ENCODE measurements around the gene PCNX4.
"Not testable (repeated sequence)": the region's sequence is repeated elsewhere in the genome, so short reads cannot be mapped to it uniquely, and the experiment has no call there.

PCNX4 gene

GRCh38 chr14:60091550-60092525, at the start of gene PCNX4:
Gene PCNX4 (plus strand): TSS chr14:60091923. CDS start chr14:60107639, 15,716 bp downstream.
- peak; percentile 98 for DNase-seq

DNA sequence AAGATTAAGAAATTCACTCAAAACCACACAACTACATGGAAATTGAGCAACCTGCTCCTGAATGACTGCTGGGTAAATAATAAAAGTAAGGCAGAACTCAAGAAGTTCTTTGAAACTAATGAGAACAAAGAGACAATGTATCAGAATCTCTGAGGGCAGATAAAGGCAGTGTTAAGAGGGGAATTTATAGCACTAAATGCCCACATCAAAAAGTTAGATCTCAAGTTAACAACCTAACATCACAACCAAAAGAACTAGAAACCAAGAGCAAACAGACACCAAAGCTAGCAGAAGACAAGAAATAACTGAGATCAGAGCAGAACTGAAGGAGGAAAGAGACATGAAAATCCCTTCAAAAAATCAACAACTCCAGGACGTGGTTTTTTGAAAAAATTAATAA, 43.7 kb upstream of the PCNX4 start:
- not testable (repeated sequence) for DNase-seq

GRCh38 chr14:60051721-60052221, 40.0 kb upstream of the PCNX4 start:
- DNase-seq = no peak

DNA sequence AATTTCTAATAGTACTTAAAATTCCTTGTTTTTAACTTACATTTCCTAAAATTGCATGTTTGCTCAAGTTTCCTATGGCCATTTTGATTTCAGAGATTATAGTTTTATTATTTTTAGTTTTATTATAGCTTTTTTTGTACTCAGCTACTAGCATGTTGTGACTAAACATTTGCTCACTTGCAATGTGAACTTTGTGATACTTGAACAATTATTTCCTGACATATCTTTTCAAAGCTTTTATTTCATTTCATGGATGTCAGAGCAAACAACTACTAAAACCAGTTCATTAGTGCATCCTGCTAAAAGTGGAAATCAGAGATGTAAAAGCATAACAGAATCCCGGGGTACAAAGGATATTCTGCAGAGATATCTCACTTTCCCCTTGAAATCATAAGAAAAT, 33.6 kb upstream of the PCNX4 start:
- no peak for DNase-seq

- no peak for DNase-seq
These were observed 30.4 kb upstream of the PCNX4 start for GRCh38 chr14:60061371-60061770.

- peak; percentile 55 for DNase-seq
These were observed 27.1 kb upstream of the PCNX4 start for GRCh38 chr14:60064491-60065072.

- DNase-seq = no peak
These were observed 23.8 kb upstream of the PCNX4 start for GRCh38 chr14:60067882-60068281.

DNA sequence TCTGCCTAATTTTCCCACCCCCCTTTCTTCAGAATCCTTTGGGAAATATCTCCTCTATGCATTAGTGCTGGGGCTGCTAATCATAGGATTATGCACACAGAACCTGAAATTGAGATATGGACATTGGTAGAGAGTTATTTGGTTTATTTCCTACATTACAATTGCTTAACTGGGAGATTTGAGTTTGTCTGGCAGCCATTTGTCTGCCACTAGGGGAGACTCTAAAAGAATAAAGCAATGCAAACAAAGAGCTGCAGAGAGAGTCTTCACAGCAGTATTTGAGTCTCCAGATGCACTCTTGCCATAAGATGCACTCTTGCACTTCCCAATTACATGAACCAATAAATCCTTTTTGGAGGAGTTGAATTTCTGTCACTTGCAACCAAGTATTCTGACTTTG, 12.0 kb upstream of the PCNX4 start:
- DNase-seq = no peak

GRCh38 chr14:60085085-60085484, 6.6 kb upstream of the PCNX4 start:
- no peak for DNase-seq

DNA sequence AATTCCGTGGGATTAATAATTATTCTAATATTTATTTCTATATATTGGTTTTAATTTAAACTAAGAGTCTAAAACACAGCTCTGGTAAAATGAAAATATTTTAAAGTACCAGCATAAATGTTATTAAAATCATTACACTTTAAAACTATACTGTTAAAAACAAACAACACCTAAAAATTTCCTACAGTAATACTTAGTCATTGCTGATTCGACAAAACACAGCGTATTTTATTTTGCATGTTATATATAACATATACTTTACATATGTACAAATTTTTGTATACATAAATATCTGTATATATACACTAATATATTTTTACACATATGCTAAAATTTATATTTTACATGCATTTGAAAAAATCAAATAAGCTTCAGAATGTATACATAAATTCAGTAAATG, 6.0 kb upstream of the PCNX4 start:
- no peak for DNase-seq

- no peak for DNase-seq
These were observed 4.1 kb upstream of the PCNX4 start for GRCh38 chr14:60087668-60088067.

DNA sequence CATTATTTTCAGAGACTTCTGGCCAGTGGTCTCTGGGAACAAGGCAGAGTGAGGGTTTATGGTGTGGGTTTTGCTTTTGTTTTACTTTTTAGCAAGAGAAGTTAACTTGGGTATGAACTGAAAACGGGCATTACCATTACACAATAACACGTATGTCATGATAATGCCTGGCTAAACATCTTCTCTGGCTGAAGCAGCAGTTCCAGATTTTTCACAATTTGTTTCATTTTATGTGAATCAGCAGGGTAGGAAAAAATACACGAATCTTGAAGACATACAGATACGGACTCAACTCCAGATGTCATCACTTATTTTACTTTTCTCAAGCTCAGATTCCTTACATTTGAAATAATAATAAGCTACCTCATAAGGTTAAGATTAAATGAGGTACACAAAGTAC, 2.5 kb upstream of the PCNX4 start:
- DNase-seq = no peak

GRCh38 chr14:60090864-60091519, 731 bp upstream of the PCNX4 start:
- peak; percentile 68 for DNase-seq

DNA sequence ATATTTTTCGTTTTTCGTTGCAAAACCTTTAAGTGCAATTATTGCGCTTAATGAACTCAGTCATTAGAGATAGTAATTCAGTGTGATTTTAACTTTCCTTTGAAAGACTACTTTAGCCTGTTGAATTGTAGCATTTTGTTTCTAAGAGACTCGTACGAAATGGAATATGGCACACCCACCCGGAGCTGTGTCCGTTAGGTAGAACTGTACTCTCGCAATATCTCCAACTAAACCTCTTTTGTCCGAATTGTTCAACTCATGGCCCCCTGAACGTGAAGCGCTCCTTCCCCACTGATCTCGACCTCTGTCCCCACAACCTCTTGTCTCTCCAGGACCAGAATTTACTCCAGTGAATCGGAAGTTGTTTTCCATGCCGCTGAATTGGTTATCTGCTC, 800 bp downstream of the PCNX4 start:
- DNase-seq = peak; percentile 73

DNA sequence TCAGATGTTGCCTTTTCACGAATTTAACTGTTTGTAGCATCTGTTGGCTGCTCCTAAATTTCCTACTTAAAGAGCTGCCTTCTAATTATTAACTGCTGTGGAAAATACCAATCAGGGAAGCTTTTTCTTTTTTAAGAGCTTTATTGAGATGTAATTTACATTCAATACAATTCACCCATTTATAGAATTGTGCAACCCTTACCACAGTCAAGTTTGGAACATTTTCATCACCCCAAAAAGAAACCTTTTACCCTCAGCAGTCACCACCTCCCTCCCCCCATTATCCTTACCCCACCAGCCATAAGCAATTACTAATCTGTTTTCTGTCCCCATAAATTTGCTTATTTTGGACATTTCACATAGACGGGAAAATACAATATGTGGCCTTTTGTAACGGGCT, 1.4 kb downstream of the PCNX4 start:
- no peak for DNase-seq

DNA sequence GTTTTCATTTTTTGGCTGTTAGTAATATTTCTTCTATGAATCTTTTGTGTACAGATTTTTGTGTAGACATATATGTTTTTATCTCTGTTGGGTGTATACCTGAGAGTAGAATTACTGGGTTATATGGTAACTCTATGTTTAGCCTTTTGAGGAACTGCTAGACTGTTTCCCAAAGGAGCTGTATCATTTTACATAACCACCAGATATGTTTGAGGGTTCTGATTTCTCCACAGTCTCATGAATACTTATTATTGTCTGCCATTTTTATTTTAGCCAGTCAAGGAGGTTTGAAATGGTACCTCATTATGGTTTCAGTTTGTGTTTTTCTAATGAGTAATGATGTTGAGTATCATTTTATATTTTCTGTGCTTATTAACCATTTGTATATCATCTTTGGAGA, 1.9 kb downstream of the PCNX4 start:
- DNase-seq = no peak

GRCh38 chr14:60094306-60094897, 2.7 kb downstream of the PCNX4 start:
- no peak for DNase-seq

DNA sequence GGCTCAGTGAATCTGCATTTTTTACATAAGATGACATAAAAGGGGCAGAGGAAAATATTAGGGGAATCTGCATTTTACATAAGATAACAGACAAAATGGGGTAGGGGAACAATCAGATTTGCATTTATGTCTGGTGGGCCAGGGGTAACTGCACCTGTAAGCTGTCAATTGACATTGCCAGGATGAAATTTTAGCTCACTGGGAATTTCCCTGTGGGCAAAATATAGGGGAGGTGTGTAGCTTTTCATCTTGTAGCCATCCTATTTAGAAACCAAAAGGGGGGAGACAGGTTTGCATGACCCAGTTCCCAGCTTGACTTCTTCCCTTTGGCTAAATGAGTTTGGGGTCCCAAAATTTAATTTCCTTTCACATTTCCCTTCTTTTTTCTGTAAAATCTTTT, 3.5 kb downstream of the PCNX4 start:
- no peak for DNase-seq

DNA sequence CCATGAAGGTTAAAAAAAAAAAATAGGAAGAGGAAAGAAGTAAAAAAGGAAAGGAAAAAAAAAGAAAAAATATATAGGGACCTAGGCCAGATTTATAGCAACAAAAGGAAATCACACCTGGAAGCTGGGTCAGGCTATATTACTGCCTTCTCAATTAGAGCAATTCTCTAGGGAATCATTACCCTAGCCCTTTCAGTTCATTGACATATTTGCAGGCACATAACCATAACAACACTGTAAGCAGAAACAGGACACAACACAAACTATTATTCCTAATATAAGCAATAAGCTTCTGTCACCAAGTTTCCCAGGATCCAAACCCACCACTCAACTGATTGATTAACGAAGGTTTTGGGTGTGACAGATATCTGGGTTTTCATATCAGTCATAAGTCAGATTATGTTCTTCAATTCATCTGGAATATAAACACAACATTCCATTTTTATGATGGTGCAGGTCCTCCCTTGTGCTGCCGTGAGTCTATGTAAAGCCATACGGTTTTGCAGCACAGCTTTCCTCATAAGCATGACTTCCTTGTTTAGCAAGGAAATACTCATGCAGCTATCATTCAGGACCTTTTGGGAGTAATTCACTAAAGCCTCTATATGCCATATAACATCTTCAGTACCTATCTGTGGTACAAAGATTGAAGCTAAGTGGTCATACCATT, 4.2 kb downstream of the PCNX4 start:
- no peak for DNase-seq

GRCh38 chr14:60097974-60098373, 6.3 kb downstream of the PCNX4 start:
- DNase-seq = no peak

DNA sequence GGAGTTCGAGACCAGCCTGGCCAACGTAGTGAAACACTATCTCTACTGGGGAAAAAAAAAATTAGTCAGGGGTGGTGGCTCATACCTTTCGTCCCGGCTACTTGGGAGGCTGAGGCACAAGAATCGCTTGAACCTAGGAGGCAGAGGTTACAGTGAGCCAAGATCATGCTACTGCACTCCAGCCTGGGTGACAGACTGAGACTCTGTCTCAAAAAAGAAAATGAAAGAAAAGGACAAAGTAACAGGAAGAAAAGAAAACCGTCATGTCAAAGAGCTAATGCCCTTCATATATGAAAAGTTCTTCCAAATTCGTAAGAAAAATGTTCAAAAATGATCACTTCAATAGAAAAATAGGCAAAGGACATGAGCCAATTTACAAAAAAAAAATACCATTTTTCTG, 8.1 kb downstream of the PCNX4 start:
- DNase-seq = not testable (repeated sequence)

- DNase-seq = no peak
These were observed 10.1 kb downstream of the PCNX4 start for GRCh38 chr14:60101786-60102185.

- DNase-seq = no peak
These were observed 10.7 kb downstream of the PCNX4 start for GRCh38 chr14:60102389-60102788.
